Measurements from ENCODE around the gene IPO8.

DNA sequence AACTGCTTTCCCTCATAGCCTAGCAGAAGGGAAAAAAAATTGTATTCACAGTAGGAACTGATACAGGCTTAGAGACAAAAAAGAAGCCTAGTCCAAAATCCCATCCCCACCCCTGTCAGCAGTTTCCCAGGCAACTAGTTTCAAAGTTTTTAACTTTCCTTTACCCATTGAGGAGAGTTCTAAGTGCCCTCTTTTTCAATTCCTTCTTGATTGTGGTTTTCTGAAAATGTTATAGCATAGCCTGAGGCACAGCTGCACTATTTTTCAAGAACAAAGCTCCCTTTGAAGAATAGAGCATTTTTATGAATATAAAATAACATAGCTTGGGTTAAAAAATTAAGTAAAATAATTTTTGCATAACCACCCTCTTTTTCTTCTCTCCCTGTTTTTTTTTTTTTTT, 81.6 kb downstream of the IPO8 start:
- no peak for TF ChIP-seq POLR2A (IDR thresholded peaks at IDR 0.05)
- TF ChIP-seq, protein P1, sequence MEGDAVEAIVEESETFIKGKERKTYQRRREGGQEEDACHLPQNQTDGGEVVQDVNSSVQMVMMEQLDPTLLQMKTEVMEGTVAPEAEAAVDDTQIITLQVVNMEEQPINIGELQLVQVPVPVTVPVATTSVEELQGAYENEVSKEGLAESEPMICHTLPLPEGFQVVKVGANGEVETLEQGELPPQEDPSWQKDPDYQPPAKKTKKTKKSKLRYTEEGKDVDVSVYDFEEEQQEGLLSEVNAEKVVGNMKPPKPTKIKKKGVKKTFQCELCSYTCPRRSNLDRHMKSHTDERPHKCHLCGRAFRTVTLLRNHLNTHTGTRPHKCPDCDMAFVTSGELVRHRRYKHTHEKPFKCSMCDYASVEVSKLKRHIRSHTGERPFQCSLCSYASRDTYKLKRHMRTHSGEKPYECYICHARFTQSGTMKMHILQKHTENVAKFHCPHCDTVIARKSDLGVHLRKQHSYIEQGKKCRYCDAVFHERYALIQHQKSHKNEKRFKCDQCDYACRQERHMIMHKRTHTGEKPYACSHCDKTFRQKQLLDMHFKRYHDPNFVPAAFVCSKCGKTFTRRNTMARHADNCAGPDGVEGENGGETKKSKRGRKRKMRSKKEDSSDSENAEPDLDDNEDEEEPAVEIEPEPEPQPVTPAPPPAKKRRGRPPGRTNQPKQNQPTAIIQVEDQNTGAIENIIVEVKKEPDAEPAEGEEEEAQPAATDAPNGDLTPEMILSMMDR (IDR thresholded peaks at IDR 0.05): no peak
